Measurements from ENCODE around the gene BGN.
A peak's percentile ranks its signal among the peaks of the same experiment; 100 is the strongest.

BGN gene

GRCh38 chrX:153460826-153461225 is 34.0 kb upstream of the BGN start:
- DNase-seq (ENCODE audit: low read depth): peak; percentile 20

GRCh38 chrX:153462291-153462690 is 32.5 kb upstream of the BGN start:
- no peak for DNase-seq (ENCODE audit: low read depth)

- no peak for DNase-seq (ENCODE audit: low read depth)
Observed at GRCh38 chrX:153463031-153463430, 31.7 kb upstream of the BGN start.

- DNase-seq (ENCODE audit: low read depth): no peak
Observed at GRCh38 chrX:153463556-153463955, 31.2 kb upstream of the BGN start.

GRCh38 chrX:153464116-153464515 is 30.7 kb upstream of the BGN start:
- DNase-seq (ENCODE audit: low read depth): no peak

GRCh38 chrX:153465691-153466380 is 28.9 kb upstream of the BGN start:
- no peak for DNase-seq (ENCODE audit: low read depth)

GRCh38 chrX:153468008-153468580 is 26.7 kb upstream of the BGN start:
- no peak for DNase-seq (ENCODE audit: low read depth)

- no peak for DNase-seq (ENCODE audit: low read depth)
Observed at GRCh38 chrX:153469811-153470410, 24.9 kb upstream of the BGN start.

- peak; percentile 80 for DNase-seq (ENCODE audit: low read depth)
Observed at GRCh38 chrX:153470411-153471363, 24.1 kb upstream of the BGN start, which contains the start of gene HAUS7. HAUS7 (minus strand) TSS chrX:153470576; CDS start chrX:153470557, 19 bp downstream.

GRCh38 chrX:153471663-153472280 is 23.0 kb upstream of the BGN start:
- DNase-seq (ENCODE audit: low read depth): no peak

- no peak for DNase-seq (ENCODE audit: low read depth)
Observed at GRCh38 chrX:153473126-153473525, 21.7 kb upstream of the BGN start.

GRCh38 chrX:153474266-153474665 is 20.5 kb upstream of the BGN start:
- DNase-seq (ENCODE audit: low read depth): no peak

GRCh38 chrX:153474718-153475117 is 20.1 kb upstream of the BGN start:
- DNase-seq (ENCODE audit: low read depth): peak; percentile 18

- DNase-seq (ENCODE audit: low read depth): no peak
Observed at GRCh38 chrX:153475271-153475670, 19.5 kb upstream of the BGN start.

GRCh38 chrX:153475751-153476281 is 19.0 kb upstream of the BGN start:
- no peak for DNase-seq (ENCODE audit: low read depth)

GRCh38 chrX:153476666-153477363 is 18.0 kb upstream of the BGN start:
- no peak for DNase-seq (ENCODE audit: low read depth)

GRCh38 chrX:153477364-153477857 is 17.4 kb upstream of the BGN start:
- no peak for DNase-seq (ENCODE audit: low read depth)

GRCh38 chrX:153477901-153478300 is 16.9 kb upstream of the BGN start:
- DNase-seq (ENCODE audit: low read depth): no peak

- no peak for DNase-seq (ENCODE audit: low read depth)
Observed at GRCh38 chrX:153478746-153479145, 16.0 kb upstream of the BGN start.

GRCh38 chrX:153481043-153481442 is 13.7 kb upstream of the BGN start:
- no peak for DNase-seq (ENCODE audit: low read depth)
